ENCODE data around the gene MAP3K7CL.
"Not testable (repeated sequence)": the region's sequence is repeated elsewhere in the genome, so short reads cannot be mapped to it uniquely, and the experiment has no call there.

The MAP3K7CL gene

DNA sequence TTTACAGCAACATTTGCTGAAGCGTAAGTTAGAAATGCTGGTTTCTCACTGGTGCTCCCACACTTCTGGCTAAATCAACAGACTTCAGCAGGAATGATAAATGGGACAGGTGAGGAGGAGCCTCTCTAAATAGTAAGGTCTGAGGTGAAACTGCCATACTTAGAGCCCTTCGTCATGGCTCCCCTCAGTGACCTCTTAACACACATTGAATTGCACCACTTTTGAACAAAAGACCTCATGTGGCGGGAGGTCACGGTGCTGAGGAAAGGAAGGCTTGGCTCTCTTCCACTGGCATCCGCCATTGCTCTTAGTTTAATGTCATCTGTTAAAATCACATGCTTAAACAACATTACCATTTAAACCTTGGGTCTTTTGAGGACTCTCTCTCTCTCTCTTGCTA, 3.4 kb downstream of the MAP3K7CL start:
- DNase-seq (ENCODE audit: low read depth), result no peak

DNA sequence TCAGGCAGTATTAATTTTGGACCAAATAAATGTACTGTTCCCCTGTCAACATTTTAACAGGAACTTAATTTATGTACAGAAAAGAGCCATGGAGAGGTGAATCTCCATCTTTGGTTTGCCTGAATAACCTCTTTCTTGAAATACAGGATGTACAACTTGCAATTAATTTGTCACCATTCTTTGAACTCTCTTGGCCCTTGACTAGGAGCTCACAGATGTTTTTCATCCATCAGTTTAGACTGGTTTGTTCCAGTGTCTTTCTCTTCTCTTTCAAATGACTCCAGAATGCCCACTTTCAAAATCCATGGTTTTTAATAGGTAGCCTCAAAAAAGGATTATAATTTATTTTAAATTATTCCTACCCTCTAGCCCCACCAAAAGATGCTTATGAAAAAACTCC, 5.0 kb downstream of the MAP3K7CL start:
- DNase-seq (ENCODE audit: low read depth), result no peak

GRCh38 chr21:29136033-29136432, 5.6 kb downstream of the MAP3K7CL start:
- no peak for DNase-seq (ENCODE audit: low read depth)

- no peak for DNase-seq (ENCODE audit: low read depth)
These were observed 14.4 kb downstream of the MAP3K7CL start for GRCh38 chr21:29144736-29145353.

DNA sequence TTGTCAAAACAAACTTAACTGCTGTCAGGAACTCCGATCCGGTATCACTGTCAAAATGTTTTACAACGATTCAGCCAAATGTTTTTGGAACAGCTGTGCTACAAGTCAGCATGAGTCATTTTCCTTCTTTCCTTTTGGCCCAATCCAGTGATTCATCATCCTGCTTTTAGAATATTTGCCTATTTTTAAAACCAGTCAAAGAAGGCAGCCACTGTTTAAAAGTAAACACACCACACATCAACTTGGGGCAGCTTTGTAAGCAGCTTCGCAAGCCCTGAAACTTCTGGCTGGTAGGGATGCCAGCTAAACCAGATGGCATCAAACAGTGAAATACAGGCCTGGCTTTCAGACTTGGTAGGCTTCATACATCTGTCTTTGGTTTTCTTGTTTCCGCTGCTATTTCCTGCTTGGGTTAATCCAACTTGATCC, 14.9 kb downstream of the MAP3K7CL start:
- DNase-seq (ENCODE audit: low read depth), result no peak

DNA sequence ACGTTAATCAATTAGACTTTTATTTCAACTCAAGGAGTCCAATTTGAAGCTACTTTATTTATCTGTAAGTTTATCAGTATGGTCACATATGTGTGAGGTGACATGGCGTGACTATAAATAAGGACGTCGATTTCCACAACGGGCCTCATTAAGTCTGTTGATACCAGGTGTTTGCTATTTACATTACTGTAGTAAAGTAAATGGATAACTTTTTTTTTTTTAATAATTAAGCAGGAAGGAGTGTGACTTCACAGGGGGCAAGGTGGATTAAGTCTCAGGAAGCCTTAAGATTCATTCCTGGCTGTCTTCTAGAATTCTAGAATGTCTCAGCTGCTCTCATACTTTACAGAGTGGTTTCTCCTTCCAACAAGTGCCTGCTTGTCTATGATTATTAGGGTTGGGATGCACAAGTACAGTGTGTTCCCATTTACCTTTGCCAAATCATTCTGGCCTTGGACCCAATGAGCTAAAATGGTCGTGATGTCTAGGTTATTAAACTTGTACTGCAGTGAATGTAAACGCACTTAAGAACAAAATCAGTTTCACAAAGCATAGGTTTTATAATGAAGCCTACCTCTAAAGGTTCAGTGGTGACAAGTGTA, 15.5 kb downstream of the MAP3K7CL start:
- no peak for DNase-seq (ENCODE audit: low read depth)

GRCh38 chr21:29146726-29147125, 16.3 kb downstream of the MAP3K7CL start:
- no peak for DNase-seq (ENCODE audit: low read depth)

DNA sequence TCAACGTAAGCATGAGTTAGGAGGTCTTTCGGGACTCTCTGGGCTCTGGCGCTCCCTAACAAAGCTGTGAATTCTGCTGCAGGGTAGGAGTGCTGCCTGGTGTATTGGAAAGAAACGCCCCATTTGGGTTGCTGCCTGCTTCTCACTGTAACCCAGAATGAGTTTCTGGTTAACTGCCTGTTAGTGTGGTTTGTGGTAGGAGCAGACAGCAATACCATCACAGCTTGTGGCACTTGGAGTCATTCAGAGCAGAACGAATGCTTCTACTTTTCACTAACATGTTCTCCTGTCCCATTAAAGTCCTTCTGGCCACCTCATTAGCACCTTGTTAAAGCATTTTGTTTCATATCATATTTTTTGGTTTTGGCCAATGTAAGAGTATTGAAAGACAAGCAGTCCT, 18.1 kb downstream of the MAP3K7CL start:
- no peak for DNase-seq (ENCODE audit: low read depth)

DNA sequence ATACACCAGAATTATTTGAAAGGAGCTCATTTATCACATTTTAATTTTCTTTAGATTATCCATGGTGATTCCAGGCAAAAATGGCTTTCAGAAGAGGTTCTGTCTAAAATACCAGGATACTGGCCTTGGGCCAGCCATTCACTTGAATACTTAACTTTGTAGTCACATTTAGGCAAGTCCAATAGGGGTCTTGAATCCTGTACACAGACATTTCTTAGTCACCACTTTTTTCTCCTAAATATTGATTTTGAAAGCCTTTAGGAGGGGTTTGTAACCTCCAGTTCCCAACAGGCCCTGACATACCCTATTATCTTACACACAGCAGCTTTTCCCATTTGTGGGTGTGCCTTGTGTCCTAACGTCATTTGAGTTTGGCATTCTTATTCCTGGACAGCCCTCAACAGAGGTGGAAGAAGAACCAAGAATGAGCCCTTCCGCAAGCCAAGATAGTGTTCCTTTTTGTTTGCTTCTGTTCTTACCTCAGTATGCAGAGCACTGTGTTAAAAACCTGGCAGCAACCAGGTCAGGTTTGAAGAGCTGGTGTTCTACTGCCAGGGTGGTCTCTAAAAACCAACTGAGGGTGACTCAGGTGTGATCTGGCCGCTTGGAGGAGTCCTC, 19.5 kb downstream of the MAP3K7CL start:
- no peak for DNase-seq (ENCODE audit: low read depth)

DNA sequence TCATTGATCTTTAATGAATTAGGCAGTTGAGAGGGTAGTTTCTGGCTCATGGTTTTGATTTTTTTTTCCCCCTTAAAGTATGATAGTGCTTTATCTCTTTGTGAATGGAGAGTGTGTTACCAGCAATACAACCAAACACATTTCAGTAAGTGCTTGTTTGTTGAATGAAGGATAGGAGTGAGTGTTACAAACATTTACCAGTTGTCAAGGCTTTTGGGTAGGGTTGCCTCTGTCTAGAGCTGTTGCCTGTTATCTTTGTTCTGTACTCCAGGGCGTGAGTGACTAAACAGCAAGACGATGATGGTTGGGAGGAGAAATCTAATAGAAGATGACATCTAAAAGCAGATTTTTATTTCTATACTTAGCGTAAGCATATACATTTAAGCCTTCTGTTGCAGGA, 21.5 kb downstream of the MAP3K7CL start:
- no peak for DNase-seq (ENCODE audit: low read depth)

GRCh38 chr21:29152916-29153315, 22.5 kb downstream of the MAP3K7CL start:
- DNase-seq (ENCODE audit: low read depth), result no peak

GRCh38 chr21:29154270-29154669, 23.8 kb downstream of the MAP3K7CL start:
- no peak for DNase-seq (ENCODE audit: low read depth)

- DNase-seq (ENCODE audit: low read depth), result no peak
These were observed 24.9 kb downstream of the MAP3K7CL start for GRCh38 chr21:29155118-29155932.

- no peak for DNase-seq (ENCODE audit: low read depth)
These were observed 25.5 kb downstream of the MAP3K7CL start for GRCh38 chr21:29155933-29156260.

DNA sequence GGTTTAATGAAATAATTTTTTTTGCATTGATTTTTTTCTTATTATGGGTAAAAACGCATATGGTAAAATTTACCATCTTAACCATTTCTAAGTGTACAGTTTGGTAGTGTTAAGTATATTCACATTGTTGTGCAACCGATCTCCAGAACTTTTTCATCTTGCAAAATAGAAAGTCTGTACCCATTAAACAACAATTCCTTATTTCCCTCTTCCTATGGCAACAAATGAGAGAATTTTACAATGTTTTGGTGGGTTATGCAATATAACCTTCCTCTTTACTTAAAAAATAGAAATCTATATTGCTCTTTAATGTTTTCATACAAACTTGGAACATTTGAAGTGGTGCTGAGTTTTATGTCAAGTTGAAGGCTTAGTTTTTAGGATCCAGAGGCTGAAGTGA, 26.6 kb downstream of the MAP3K7CL start:
- DNase-seq (ENCODE audit: low read depth), result no peak

DNA sequence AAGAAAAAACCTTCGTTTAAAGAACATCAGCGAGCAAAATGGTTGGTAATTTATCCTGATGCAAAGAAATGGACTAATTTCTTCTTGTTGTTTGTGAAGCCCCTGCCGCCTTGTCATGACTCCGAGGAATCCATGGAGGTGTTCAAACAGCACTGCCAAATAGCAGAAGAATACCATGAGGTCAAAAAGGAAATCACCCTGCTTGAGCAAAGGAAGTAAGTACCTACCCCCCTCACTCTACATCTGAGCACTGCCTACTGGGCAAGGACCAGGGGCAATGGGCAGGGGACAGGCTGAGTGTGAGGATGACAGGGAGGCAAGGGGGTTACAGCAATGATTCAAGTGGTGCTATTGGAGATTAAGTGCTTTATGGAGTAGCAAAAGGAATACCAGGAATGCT, 29.4 kb downstream of the MAP3K7CL start:
- DNase-seq (ENCODE audit: low read depth), result no peak

DNA sequence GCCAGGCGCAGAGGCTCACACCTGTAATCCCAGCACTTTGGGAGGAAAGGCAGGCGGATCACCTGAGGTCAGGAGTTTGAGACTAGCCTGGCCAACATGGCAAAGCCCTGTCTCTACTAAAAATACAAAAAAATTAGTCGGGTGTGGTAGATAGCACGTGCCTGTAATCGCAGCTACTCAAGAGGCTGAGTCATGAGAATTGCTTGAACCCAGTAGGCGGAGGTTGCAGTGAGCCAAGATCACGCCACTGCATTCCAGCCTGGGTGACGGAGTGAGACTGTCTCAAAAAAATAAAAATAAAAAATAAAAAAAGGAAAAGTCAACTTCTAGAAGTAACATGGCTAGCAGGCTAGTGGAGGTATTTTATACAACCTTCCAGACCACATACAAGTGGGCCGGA, 32.4 kb downstream of the MAP3K7CL start:
- not testable (repeated sequence) for DNase-seq (ENCODE audit: low read depth)

GRCh38 chr21:29163341-29164115, 33.1 kb downstream of the MAP3K7CL start:
- DNase-seq (ENCODE audit: low read depth), result no peak

DNA sequence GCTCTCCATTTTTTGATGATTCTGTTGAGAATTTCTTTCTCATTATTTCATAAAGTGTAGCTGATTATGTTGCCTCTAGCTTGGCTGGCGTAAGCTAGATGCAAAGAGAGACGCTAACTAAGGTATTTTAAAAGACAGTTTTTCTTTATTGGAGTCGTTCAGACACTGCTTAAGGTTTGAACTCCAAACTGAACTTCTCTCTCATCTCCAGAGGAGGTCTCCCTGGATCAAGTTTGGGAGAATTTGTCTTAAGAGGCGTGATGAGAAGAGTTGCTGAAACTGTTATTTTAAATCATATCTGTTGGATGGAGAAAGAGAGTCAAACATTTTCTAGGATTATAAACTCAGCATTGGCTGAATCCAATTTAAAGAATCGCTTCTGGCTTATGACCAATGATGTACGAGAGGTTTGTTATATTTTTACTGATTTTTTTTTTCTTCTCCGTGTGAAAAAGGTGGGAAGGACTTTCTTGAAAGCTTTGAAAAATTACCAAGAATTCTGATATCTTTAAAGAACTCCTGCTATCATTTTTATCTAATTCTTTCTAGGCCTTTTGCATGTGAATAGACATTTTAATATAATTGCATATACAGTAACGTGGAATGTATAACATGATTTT, 34.0 kb downstream of the MAP3K7CL start:
- DNase-seq (ENCODE audit: low read depth), result no peak

DNA sequence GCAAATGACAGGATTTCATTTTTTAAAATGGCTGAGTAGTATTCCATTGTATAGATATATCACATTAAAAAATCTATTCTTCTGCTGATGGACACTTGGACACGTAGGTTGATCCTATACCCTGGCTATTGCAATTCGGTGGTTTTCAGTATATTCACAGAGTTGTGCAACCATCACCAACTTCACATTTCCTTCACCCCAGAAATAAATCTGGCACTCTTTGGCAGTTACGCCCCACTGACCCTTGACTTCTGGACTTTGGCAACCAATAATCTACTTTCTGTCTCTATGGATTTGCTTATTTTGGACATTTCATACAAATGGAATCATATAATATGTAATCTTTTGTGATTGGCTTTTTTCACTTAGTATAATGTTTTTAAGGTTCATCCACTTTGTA, 35.9 kb downstream of the MAP3K7CL start:
- DNase-seq (ENCODE audit: low read depth), result no peak

DNA sequence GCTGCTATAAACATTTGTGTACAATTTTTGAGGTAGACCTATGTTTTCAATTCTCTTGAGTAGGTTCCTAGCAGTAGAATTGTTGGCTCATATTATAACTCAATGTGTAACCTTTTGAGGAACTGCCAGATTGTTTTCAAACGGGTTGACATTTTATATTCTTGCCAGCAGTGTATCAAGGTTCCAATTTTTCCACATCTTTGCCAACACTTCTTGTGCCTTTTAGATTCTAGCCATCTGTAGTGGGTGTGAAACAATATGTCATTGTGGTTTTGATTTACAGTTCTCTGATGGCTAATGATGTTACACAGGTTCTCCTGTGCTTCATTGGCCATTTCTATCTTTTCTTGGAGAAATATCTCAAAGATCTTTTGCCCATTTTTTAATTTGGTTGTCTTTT, 36.4 kb downstream of the MAP3K7CL start:
- DNase-seq (ENCODE audit: low read depth), result no peak

GRCh38 chr21:29167481-29167880, 37.0 kb downstream of the MAP3K7CL start:
- not testable (repeated sequence) for DNase-seq (ENCODE audit: low read depth)
